WI38 (cell line): Measurements from ENCODE around the gene RPL22.

Experiments used
- H3K4me3 ChIP-seq: 2 replicates; pipeline ENCODE4 v1.5.1; 2011; ENCODE audit warnings: low read depth, mild to moderate bottlenecking, control low read depth, low read length
- CTCF ChIP-seq: IDR thresholded peaks from 2 replicates; pipeline ENCODE4 v1.5.1; 2012; ENCODE audit warnings: low read depth, mild to moderate bottlenecking, control low read depth, low read length

The RPL22 gene

GRCh38 chr1:6211731-6212130 is 12.3 kb upstream of the RPL22 start:
- TF ChIP-seq CTCF = no peak
- H3K4me3 ChIP-seq = no peak overlapping the region

DNA sequence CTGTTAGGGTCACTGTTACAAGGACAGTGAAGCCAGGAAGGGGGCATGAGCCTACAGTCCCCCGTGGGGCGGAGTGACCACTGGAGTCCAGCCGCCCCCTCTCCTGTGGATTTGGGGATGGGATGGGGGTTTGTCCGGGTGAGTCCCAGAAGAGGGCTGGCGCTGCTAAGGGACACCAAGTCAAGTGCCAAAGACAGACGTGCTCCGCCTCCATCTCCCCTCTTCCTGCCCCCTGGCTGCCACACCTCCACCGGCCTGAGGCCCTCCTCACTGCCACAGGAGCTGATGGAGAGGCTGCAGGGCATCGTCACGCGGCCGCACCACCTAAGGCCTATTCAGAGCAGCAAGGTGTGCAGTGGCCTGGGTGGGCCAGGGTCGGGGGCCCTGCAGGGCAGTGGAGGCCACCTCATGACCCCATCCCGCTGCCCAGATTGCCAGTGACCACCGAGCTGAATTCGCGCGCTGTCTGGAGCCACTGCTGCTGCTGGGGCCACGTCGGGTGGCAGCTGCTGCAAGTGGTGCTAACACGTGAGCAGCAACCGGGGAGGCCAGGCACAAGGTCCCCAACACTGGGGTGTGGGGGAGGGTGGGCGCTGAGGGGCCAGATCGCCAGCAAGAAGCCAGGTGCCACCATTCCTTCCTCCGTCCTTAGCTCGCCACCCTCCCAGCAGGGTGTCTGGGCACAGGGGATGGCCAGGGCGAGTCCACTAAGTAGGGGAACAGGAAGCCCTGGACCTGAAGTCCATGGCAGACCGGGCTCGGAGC is 11.4 kb upstream of the RPL22 start:
- H3K4me3 ChIP-seq = no peak overlapping the region
- TF ChIP-seq CTCF = no peak

DNA sequence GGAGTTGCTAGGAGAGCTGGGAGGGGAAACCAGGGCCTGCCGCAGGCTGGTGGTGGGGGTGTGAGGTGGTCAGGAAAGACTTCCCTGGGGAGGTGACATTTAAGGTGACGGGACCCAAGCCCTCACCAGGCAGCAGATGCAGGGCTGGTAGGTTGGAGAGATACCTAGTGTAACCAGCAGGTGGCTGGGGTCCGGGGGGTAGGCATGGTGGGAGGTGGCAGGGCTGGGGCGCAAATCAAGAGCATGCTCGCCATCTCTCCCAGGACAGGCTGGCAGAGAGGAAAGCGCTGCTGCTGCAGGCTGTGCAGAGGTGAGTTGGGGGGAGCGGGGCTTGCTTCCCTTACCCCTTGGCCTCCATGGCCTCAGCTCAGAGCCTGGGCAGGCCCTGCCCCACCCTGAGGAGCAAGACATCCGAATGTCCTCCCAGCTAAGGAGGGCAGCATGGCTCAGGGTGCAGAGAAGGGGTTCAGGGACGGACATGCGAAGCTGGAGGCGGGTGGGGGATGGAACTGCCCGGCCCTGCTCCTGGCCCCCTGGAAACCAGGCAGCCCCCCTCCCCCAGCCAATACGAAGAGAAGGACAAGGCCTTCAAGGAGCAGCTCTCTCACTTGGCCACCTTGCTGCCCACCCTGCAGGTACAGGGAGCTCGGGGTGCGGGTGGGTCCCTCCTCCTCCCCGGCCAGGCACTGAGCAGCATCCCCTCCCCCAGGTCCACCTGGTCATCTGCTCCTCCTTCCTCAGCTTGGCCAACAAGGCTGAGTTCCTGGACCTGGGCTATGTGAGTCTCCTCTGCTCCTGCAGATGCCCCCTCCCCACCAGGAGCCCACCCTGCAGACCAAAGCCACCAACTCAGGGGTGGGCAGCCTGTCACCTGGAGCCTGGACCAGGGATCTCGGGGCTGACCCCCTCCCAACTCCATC is 10.5 kb upstream of the RPL22 start:
- TF ChIP-seq CTCF = no peak; the same call in 1 of the 2 replicates
- no peak overlapping the region for H3K4me3 ChIP-seq

DNA sequence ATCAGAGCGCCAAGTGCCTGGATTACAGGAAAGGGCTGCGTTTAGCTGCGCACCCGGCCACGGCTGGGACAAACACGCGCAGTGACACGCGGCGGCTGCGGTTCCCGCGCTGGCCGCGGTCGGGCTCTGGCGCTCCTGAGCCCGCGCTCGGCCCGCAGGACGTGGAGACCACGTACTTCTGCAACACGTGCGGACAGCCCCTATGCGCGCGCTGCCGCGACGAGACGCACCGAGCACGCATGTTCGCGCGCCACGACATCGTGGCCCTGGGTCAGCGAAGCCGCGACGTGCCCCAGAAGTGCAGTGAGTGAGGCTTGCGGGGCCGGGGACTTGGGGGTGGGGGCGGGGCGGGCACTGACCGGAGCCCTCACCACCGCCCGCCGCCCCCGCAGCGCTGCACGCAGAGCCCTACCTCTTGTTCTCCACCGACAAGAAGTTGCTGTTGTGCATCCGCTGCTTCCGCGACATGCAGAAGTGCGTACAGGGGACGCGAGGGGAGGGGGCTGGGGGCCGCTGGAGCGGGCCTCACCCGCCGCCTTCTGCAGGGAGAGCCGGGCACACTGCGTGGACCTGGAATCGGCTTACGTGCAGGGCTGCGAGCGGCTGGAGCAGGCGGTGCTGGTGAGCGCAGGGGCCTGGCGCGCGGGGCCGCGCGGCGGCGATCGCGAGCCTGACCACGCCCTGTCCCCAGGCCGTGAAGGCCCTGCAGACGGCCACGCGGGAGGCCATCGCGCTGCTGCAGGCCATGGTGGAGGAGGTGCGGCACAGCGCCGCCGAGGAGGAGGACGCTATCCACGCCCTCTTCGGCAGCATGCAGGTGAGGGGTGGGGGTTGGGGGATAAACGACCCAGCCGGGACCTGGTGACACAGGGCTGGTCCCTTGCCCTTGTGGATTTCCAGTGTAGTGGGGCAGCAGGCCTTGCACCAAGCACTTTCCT is 9.6 kb upstream of the RPL22 start:
- 0 out of 2 replicates have a peak overlapping the region, but pooled peaks have one; percentile 5 for H3K4me3 ChIP-seq
- TF ChIP-seq CTCF = peak; percentile 58

DNA sequence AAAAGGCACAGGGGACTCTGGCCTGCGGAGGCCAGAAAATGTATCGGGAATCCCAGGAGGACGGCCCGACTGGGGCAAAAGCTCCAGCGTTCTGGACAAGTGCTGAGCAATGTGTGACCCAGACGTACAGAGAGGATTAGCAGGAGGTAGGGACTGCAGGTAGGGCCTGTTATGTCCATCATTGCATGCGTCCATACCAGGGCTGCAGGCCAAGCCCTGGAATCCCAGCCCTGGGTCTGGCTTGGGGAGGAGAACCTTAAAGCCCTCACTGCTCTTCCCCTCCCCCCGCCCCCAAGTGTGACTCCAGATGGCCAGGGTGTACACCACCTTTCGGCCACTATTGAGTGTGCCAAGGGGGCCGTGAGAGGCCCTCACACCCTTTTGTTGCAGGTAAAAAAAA is 8.5 kb upstream of the RPL22 start:
- no peak for TF ChIP-seq CTCF
- no peak overlapping the region for H3K4me3 ChIP-seq

GRCh38 chr1:6207075-6207885 is 7.9 kb upstream of the RPL22 start:
- no peak for TF ChIP-seq CTCF
- H3K4me3 ChIP-seq = no peak overlapping the region
